HepG2 (cell line): ENCODE results near the gene SLITRK2. TPM values are rescaled to one million over a fixed set of nuclear protein-coding genes. Genes with fewer than 3 reads are reported as not detected.

Source experiments
- FOXO4 ChIP-seq: sonication (generic); formaldehyde crosslinking; conservative IDR thresholded peaks from 2 replicates; pipeline ENCODE4 v1.8.1; 2023; ENCODE audit warnings: missing genetic modification reagents
- GATAD2A ChIP-seq: IDR thresholded peaks from 2 replicates; pipeline ENCODE4 v1.6.1; 2016
- KLF12 ChIP-seq: sonication (generic); formaldehyde crosslinking; IDR thresholded peaks from 2 replicates; pipeline ENCODE4 v1.4.0; 2020; ENCODE audit warnings: missing genetic modification reagents, borderline replicate concordance
- ZNF3 ChIP-seq: IDR thresholded peaks from 2 replicates; pipeline ENCODE4 v1.7.0; 2017; ENCODE audit warnings: inconsistent platforms
- ZNF318 ChIP-seq: sonication (generic); formaldehyde crosslinking; IDR thresholded peaks from 2 replicates; pipeline ENCODE4 v1.4.0; 2020; ENCODE audit warnings: mild to moderate bottlenecking, missing genetic modification reagents
- polyA plus RNA-seq, 8 experiments: library from polyadenylated mRNA; depleted of rRNA in 3 of 8; stranded (reverse) in 7 of 8; unstranded in 1 of 8; fragments of >200 nt; fragmentation: Illumina TruSeq in 4 of 8; extraction: Trizol in 4 of 8; gene quantifications; 2 replicates each; pipeline versions ENCODE4 v1.2.1 to v1.2.3, GENCODE V29; 2011 to 2016; ENCODE audit warnings: low read depth in 4 of 8, missing spikeins in 1 of 8, mixed read lengths in 1 of 8; ENCODE audit not compliant: insufficient read depth in 1 of 8
- total RNA-seq, 5 experiments: library from RNA; depleted of rRNA; stranded (reverse); fragments of >200 nt; fragmentation: Illumina TruSeq; extraction: Trizol; gene quantifications; 2 replicates each; pipeline ENCODE4 v1.2.3, GENCODE V29; 2016; ENCODE audit warnings: low read depth in 1 of 5

Gene SLITRK2
- total and polyA plus RNA-seq, 2 of the 13 experiments (the other 11 are each of a cell fraction or from before 2014, with no cell fraction given), result not detected

GRCh38 chrX:145853181-145853580 lies 35.6 kb downstream of the SLITRK2 start (continued):
- TF ChIP-seq ZNF318 (CRISPR knock-in tag) (no peak), KLF12 (no peak), GATAD2A (CRISPR knock-in tag) (no peak), FOXO4 (no peak), ZNF3 (CRISPR knock-in tag) (no peak)
